Endothelial cell of umbilical vein (primary cell): Measurements from ENCODE around the gene UROC1. TPM values are rescaled to one million over a fixed set of nuclear protein-coding genes. Genes with fewer than 3 reads are reported as not detected.

Experiments used
- BruUV-seq: library from RNA; stranded (reverse); fragments of 400-500 nt; replicated peaks from 2 replicates; lab custom pipeline; 2021; lab: Mats Ljungman, UMichigan
- CTCF ChIA-PET: fragments of 300-600, 350-600 bp; sonication (Branson Sonifier 250); formaldehyde crosslinking; loops from one replicate; lab custom pipeline; 2021; ENCODE audit warnings: antibody characterized with exemption, inconsistent platforms; lab: Charles Lee
- POLR2A ChIA-PET: fragments of 300-600, 350-600 bp; sonication (Branson Sonifier 250); formaldehyde crosslinking; loops from one replicate; lab custom pipeline; 2021; ENCODE audit warnings: antibody characterized with exemption, inconsistent platforms; lab: Charles Lee
- DNase-seq: peaks from one replicate; pipeline ENCODE4 v3.0.0-alpha.2; 2011; ENCODE audit warnings: low read depth, low spot score
- FAIRE-seq: peaks from 2 replicates; lab custom pipeline; 2011; peaks lifted over from hg19 to GRCh38; lab: Jason Lieb, UNC
- H2AFZ ChIP-seq: 2 replicates; pipeline ENCODE4 v1.6.0; 2012; ENCODE audit warnings: low read depth, low read length, control low read depth, inconsistent platforms
- H3K27ac ChIP-seq: 2 replicates; pipeline ENCODE4 v1.5.1; 2011; ENCODE audit warnings: low read depth, mild to moderate bottlenecking, control low read depth, low read length, moderate library complexity; ENCODE audit not compliant: insufficient read depth
- H3K27me3 ChIP-seq, 2 experiments: 2 replicates each; pipeline versions ENCODE4 v1.6.0 to v1.6.1; 2011; ENCODE audit warnings: low read length in 2 of 2, mixed read lengths in 1 of 2; ENCODE audit not compliant: control insufficient read depth in 2 of 2, insufficient read depth in 2 of 2
- H3K36me3 ChIP-seq, 2 experiments: 2 replicates in 1 of 2; 3 replicates in 1 of 2; pipeline ENCODE4 v1.5.1; 2011; ENCODE audit warnings: low read length in 2 of 2, mild to moderate bottlenecking in 1 of 2, moderate library complexity in 1 of 2; ENCODE audit not compliant: control insufficient read depth in 2 of 2, insufficient read depth in 2 of 2; ENCODE audit errors: extremely low read depth in 1 of 2
- H3K4me1 ChIP-seq: 3 replicates; pipeline ENCODE4 v1.5.1; 2011; ENCODE audit warnings: mild to moderate bottlenecking, low read length; ENCODE audit not compliant: control insufficient read depth, insufficient read depth; ENCODE audit errors: extremely low read depth
- H3K4me2 ChIP-seq: 2 replicates; pipeline ENCODE4 v1.6.1; 2011; ENCODE audit warnings: low read length, control low read depth, mixed read lengths; ENCODE audit not compliant: insufficient read depth
- H3K4me3 ChIP-seq, 3 experiments: fragments of 200-600 bp in 1 of 3; sonication (generic), shearing (Covaris generic) in 1 of 3; replicated peaks in 1 of 3; 2 replicates each; pipeline ENCODE4 v1.5.1; 2011 to 2016; ENCODE audit warnings: control low read depth in 3 of 3, low read length in 3 of 3, mild to moderate bottlenecking in 2 of 3, inconsistent platforms in 1 of 3, low read depth in 1 of 3, moderate library complexity in 1 of 3; ENCODE audit not compliant: insufficient read depth in 1 of 3
- H3K79me2 ChIP-seq: 2 replicates; pipeline ENCODE4 v1.6.0; 2012; ENCODE audit warnings: low read length, inconsistent platforms; ENCODE audit not compliant: control insufficient read depth, insufficient read depth
- H3K9ac ChIP-seq: replicated peaks from 2 replicates; pipeline ENCODE3; 2011; ENCODE audit warnings: low read length, control low read depth; ENCODE audit not compliant: insufficient read depth; ENCODE audit errors: extremely low read depth
- H3K9me1 ChIP-seq: replicated peaks from 3 replicates; pipeline ENCODE4 v1.6.0; 2011; ENCODE audit warnings: mild to moderate bottlenecking, low read length; ENCODE audit not compliant: control insufficient read depth, insufficient read depth; ENCODE audit errors: extremely low read depth
- H3K9me3 ChIP-seq: replicated peaks from 2 replicates; pipeline ENCODE4 v1.5.1; 2012; ENCODE audit warnings: low read length, inconsistent platforms; ENCODE audit not compliant: control insufficient read depth, insufficient read depth
- H4K20me1 ChIP-seq: replicated peaks from 2 replicates; pipeline ENCODE3; 2011; ENCODE audit warnings: mild to moderate bottlenecking, low read length; ENCODE audit not compliant: control insufficient read depth, insufficient read depth; ENCODE audit errors: extremely low read depth
- EZH2 ChIP-seq: IDR thresholded peaks from 2 replicates; pipeline ENCODE4 v1.6.1; 2012; ENCODE audit warnings: borderline replicate concordance, low read depth, mild to moderate bottlenecking, moderate library complexity, low read length, inconsistent platforms; ENCODE audit not compliant: severe bottlenecking
- POLR2A ChIP-seq: IDR thresholded peaks from 2 replicates; pipeline ENCODE4 v1.6.1; 2012; ENCODE audit warnings: low read depth, mild to moderate bottlenecking, control low read depth, low read length
- dilution Hi-C: fragments of 300-500 bp; cut with MboI; formaldehyde crosslinking; loops from one replicate; pipeline ENCODE4 v1.15.0; 2019; ENCODE audit warnings: low sequenced_read_pairs; ENCODE audit not compliant: extremely low pct_ligation_motif_present
- intact Hi-C: fragments of 100-400 bp; cut with micrococcal nuclease; formaldehyde crosslinking; loops from one replicate; pipeline ENCODE4 v1.10.0; 2022
- polyA plus RNA-seq, 4 experiments: library from polyadenylated mRNA; depleted of rRNA in 3 of 4; stranded (reverse) in 3 of 4; unstranded in 1 of 4; fragments of >200 nt; gene quantifications; 2 replicates each; pipeline versions ENCODE4 v1.2.1 to v1.2.3, GENCODE V29; 2011 to 2012; ENCODE audit warnings: missing spikeins in 1 of 4
- small RNA-seq: library from RNA; depleted of rRNA; stranded (forward); fragments of <200 nt; gene quantifications from one replicate; pipeline ENCODE3, GENCODE V24; 2012; ENCODE audit warnings: low replicate concordance, low read depth; ENCODE audit not compliant: insufficient read depth, insufficient read length
- total RNA-seq: library from RNA; stranded (reverse); gene quantifications from 2 replicates; pipeline ENCODE4 v1.2.3, GENCODE V29; 2021
- TF ChIP-seq, protein P1 (sequence below): IDR thresholded peaks from 2 replicates; pipeline ENCODE4 v1.6.1; 2011; ENCODE audit not compliant: insufficient read depth, insufficient read length

Gene UROC1
- total and polyA plus RNA-seq, 2 donors (not counting 3 experiments of a cell fraction or from before 2014, with no cell fraction given) = not detected

GRCh38 chr3:126433105-126433430 lies 84.5 kb downstream of the UROC1 start:
- no peak overlapping the region for H3K9ac ChIP-seq
- H4K20me1 ChIP-seq = no peaks in the 10 kb centered on the region
- ChIA-PET CTCF (no interaction called here), POLR2A (no interaction called here)
- no peak overlapping the region for H2AFZ ChIP-seq
- intact Hi-C loops = no loop called here
- no peak for FAIRE-seq
- no peaks in the 10 kb centered on the region for H3K9me1 ChIP-seq
- no peak overlapping the region for H3K4me3 ChIP-seq
- no peak for TF ChIP-seq POLR2A
- H3K27ac ChIP-seq = no peak overlapping the region
- no peaks in the 10 kb centered on the region for H3K9me3 ChIP-seq
- H3K79me2 ChIP-seq = no peaks in the 10 kb centered on the region
- H3K27me3 ChIP-seq = no peaks in the 10 kb centered on the region
- H3K4me2 ChIP-seq = no peak overlapping the region
- DNase-seq = no peak
- dilution Hi-C loops = no loop called here
- no TSS peak for BruUV-seq
- no peaks in the 10 kb centered on the region for H3K4me1 ChIP-seq
- H3K36me3 ChIP-seq = peaks cover 0 to under 1% of the 10 kb centered on the region in 2 experiments

- TF ChIP-seq EZH2 = no peak
- TF ChIP-seq, protein P1, sequence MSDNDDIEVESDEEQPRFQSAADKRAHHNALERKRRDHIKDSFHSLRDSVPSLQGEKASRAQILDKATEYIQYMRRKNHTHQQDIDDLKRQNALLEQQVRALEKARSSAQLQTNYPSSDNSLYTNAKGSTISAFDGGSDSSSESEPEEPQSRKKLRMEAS = no peak
- Histone ChIP-seq H3K27me3 (no peaks in the 10 kb centered on the region), H3K9me3 (no peaks in the 10 kb centered on the region), H3K4me3 (no peak overlapping the region), H2AFZ (no peak overlapping the region), H3K9me1 (no peaks in the 10 kb centered on the region), H3K4me2 (no peak overlapping the region), H3K36me3 (no peaks in the 10 kb centered on the region), H3K79me2 (no peaks in the 10 kb centered on the region), H3K9ac (no peak overlapping the region), H3K27ac (no peak overlapping the region), H3K4me1 (no peaks in the 10 kb centered on the region), H4K20me1 (no peaks in the 10 kb centered on the region)
- CTCF ChIA-PET = no interaction called here
- no TSS peak for BruUV-seq
- POLR2A ChIA-PET = no interaction called here
- intact Hi-C loops = no loop called here
- DNase-seq (no peak), FAIRE-seq (no peak)
- dilution Hi-C loops = no loop called here
These were observed 85.0 kb downstream of the UROC1 start for GRCh38 chr3:126432361-126433104.

Small RNA genes lying within 50 kb of the gene (small RNA-seq; reads per million reads assigned to genes)
- gene RNA5SP138 = not detected

Other genes with a start within 250 kb of the UROC1 start
- gene KLF15, start 160.4 kb downstream of the UROC1 start, total RNA-seq = 1.4 and 3.0 TPM in 2 replicates
- 2.2 and 2.8 TPM in 2 replicates for gene KLF15, start 160.4 kb downstream of the UROC1 start, polyA plus RNA-seq
- gene CFAP100, start 122.9 kb downstream of the UROC1 start, total RNA-seq = not detected in 2 replicates
- not detected in 2 replicates for gene CFAP100, start 122.9 kb downstream of the UROC1 start, polyA plus RNA-seq
- 21.3 and 22.6 TPM in 2 replicates for gene ZXDC, start 41.9 kb downstream of the UROC1 start, total RNA-seq
- gene ZXDC, start 41.9 kb downstream of the UROC1 start, polyA plus RNA-seq = 13.3 and 15.2 TPM in 2 replicates
- gene CHST13, start 6.4 kb upstream of the UROC1 start, total RNA-seq = not detected in 2 replicates
- 0.04 TPM in 1 of 2 replicates, not detected in the other for gene CHST13, start 6.4 kb upstream of the UROC1 start, polyA plus RNA-seq
- not detected in 2 replicates for gene C3orf22, start 41.2 kb upstream of the UROC1 start, total RNA-seq
- not detected in 2 replicates for gene C3orf22, start 41.2 kb upstream of the UROC1 start, polyA plus RNA-seq
- 5.0 and 7.1 TPM in 2 replicates for gene TXNRD3, start 137.4 kb upstream of the UROC1 start, total RNA-seq
- gene TXNRD3, start 137.4 kb upstream of the UROC1 start, polyA plus RNA-seq = 2.5 and 2.6 TPM in 2 replicates
- 8.4 and 13.4 TPM in 2 replicates for gene CHCHD6, start 186.5 kb upstream of the UROC1 start, total RNA-seq
- gene CHCHD6, start 186.5 kb upstream of the UROC1 start, polyA plus RNA-seq = 8.8 and 10.1 TPM in 2 replicates